SK-N-SH (cell line): ENCODE data around the gene PPP2R3A. TPM values are rescaled to one million over a fixed set of nuclear protein-coding genes. Genes with fewer than 3 reads are reported as not detected.

ENCODE experiments used
- CTCF ChIA-PET: fragments of 300-600, 350-600 bp; formaldehyde crosslinking; extraction: SDS; loops from one replicate; lab custom pipeline; 2021; lab: Yijun Ruan, JAX
- POLR2A ChIA-PET: fragments of 350-600 bp; sonication (Branson Sonifier 250); formaldehyde crosslinking; extraction: SDS; loops from one replicate; lab custom pipeline; 2020; ENCODE audit warnings: antibody characterized with exemption, inconsistent platforms; lab: Yijun Ruan, JAX
- DNase-seq: peaks from one replicate; pipeline ENCODE4 v3.0.0; 2012
- H2AFZ ChIP-seq: fragments of 200-600 bp; sonication (generic); 2 replicates; pipeline ENCODE4 v1.8.1; 2016; ENCODE audit warnings: antibody characterized with exemption, mild to moderate bottlenecking, low read depth
- H3F3A ChIP-seq: fragments of 200-600 bp; sonication (generic); replicated peaks from 2 replicates; pipeline ENCODE3; 2016; ENCODE audit warnings: antibody characterized with exemption, mild to moderate bottlenecking; ENCODE audit not compliant: insufficient read depth
- H3K27ac ChIP-seq, 2 experiments: fragments of 200-500 bp in 1 of 2; fragments of 200-600 bp in 1 of 2; sonication (Bioruptor generic) in 1 of 2; sonication (generic), shearing (Covaris generic) in 1 of 2; 2 replicates each; pipeline versions ENCODE4 v1.5.1 to v1.6.1; 2014 to 2016; ENCODE audit warnings: low read depth in 2 of 2, inconsistent platforms in 1 of 2, low read length in 1 of 2, mild to moderate bottlenecking in 1 of 2, mixed read lengths in 1 of 2
- H3K27me3 ChIP-seq: fragments of 200-600 bp; sonication (generic), shearing (Covaris generic); 2 replicates; pipeline ENCODE4 v1.6.1; 2016; ENCODE audit warnings: mixed run types; ENCODE audit not compliant: insufficient read depth
- H3K36me3 ChIP-seq, 2 experiments: fragments of 200-500 bp in 1 of 2; fragments of 200-600 bp in 1 of 2; sonication (Bioruptor generic) in 1 of 2; sonication (generic) in 1 of 2; replicated peaks in 1 of 2; 2 replicates each; pipeline versions ENCODE3 to v1.5.1; 2014 to 2016; ENCODE audit warnings: low read length in 1 of 2, mild to moderate bottlenecking in 1 of 2; ENCODE audit not compliant: insufficient read depth in 2 of 2, control insufficient read depth in 1 of 2
- H3K4me1 ChIP-seq, 2 experiments: fragments of 200-500 bp in 1 of 2; fragments of 200-600 bp in 1 of 2; sonication (Bioruptor generic) in 1 of 2; sonication (generic), shearing (Covaris generic) in 1 of 2; 2 replicates each; pipeline versions ENCODE4 v1.5.1 to v1.6.1; 2014 to 2016; ENCODE audit warnings: low read depth in 1 of 2, low read length in 1 of 2, mixed run types in 1 of 2; ENCODE audit not compliant: insufficient read depth in 2 of 2, control insufficient read depth in 1 of 2
- H3K4me2 ChIP-seq: fragments of 200-600 bp; sonication (generic), shearing (Covaris generic); 2 replicates; pipeline ENCODE4 v1.6.1; 2017; ENCODE audit warnings: mixed run types
- H3K4me3 ChIP-seq, 2 experiments: fragments of 200-500 bp in 1 of 2; fragments of 200-600 bp in 1 of 2; sonication (Bioruptor generic) in 1 of 2; sonication (generic), shearing (Covaris generic) in 1 of 2; 2 replicates each; pipeline versions ENCODE4 v1.5.1 to v1.8.1; 2014 to 2016; ENCODE audit warnings: low read depth in 2 of 2, inconsistent platforms in 1 of 2, low read length in 1 of 2, mild to moderate bottlenecking in 1 of 2, mixed read lengths in 1 of 2, moderate library complexity in 1 of 2
- H3K79me2 ChIP-seq: fragments of 200-600 bp; sonication (generic); 2 replicates; pipeline ENCODE4 v1.8.1; 2017; ENCODE audit warnings: mild to moderate bottlenecking; ENCODE audit not compliant: insufficient read depth
- H3K9ac ChIP-seq: fragments of 200-600 bp; sonication (generic); 2 replicates; pipeline ENCODE4 v1.6.1; 2017; ENCODE audit warnings: mixed run types
- H3K9me2 ChIP-seq: fragments of 200-600 bp; sonication (generic); 2 replicates; pipeline ENCODE4 v1.6.1; 2017; ENCODE audit warnings: mixed run types
- H3K9me3 ChIP-seq: fragments of 200-600 bp; sonication (generic); 2 replicates; pipeline ENCODE4 v1.6.1; 2017; ENCODE audit warnings: mixed run types, mild to moderate bottlenecking, moderate library complexity
- H4K20me1 ChIP-seq: fragments of 200-600 bp; sonication (generic); 2 replicates; pipeline ENCODE4 v1.6.1; 2017; ENCODE audit warnings: mild to moderate bottlenecking, mixed run types; ENCODE audit not compliant: insufficient read depth
- EP300 ChIP-seq, 2 experiments: IDR thresholded peaks; 2 replicates each; pipeline versions ENCODE4 v1.4.0 to v1.6.1; 2012; ENCODE audit warnings: borderline replicate concordance in 1 of 2, low read depth in 1 of 2, low read length in 1 of 2
- FOSL2 ChIP-seq: IDR thresholded peaks from 2 replicates; pipeline ENCODE4 v1.4.0; 2012; ENCODE audit warnings: low read depth, mild to moderate bottlenecking, moderate library complexity, borderline replicate concordance
- FOXJ3 ChIP-seq: sonication (generic); formaldehyde crosslinking; IDR thresholded peaks from 2 replicates; pipeline ENCODE4 v1.5.1; 2020; ENCODE audit warnings: mild to moderate bottlenecking, missing genetic modification reagents
- FOXM1 ChIP-seq: IDR thresholded peaks from 2 replicates; pipeline ENCODE4 v1.4.0; 2012; ENCODE audit warnings: low read depth, mild to moderate bottlenecking
- GABPA ChIP-seq: IDR thresholded peaks from 2 replicates; pipeline ENCODE4 v1.4.0; 2012; ENCODE audit warnings: low read depth, mild to moderate bottlenecking
- IRF3 ChIP-seq: fragments of 150-350 bp; IDR thresholded peaks from 2 replicates; pipeline ENCODE4 v1.6.1; 2016; ENCODE audit warnings: mild to moderate bottlenecking, low read depth, low read length
- MAX ChIP-seq: IDR thresholded peaks from 2 replicates; pipeline ENCODE4 v1.4.0; 2012; ENCODE audit warnings: low read depth
- MEF2A ChIP-seq: IDR thresholded peaks from 2 replicates; pipeline ENCODE4 v1.4.0; 2012; ENCODE audit warnings: low read depth, borderline replicate concordance
- MXI1 ChIP-seq: IDR thresholded peaks from 2 replicates; pipeline ENCODE4 v1.6.1; 2012; ENCODE audit warnings: mild to moderate bottlenecking, low read depth, low read length, improper control_type of control experiment
- NRF1 ChIP-seq: IDR thresholded peaks from 2 replicates; pipeline ENCODE4 v1.6.1; 2012; ENCODE audit warnings: low read depth, mild to moderate bottlenecking, low read length
- POLR2AphosphoS5 ChIP-seq: IDR thresholded peaks from 2 replicates; pipeline ENCODE4 v1.6.1; 2012; ENCODE audit warnings: low read depth, low read length
- SIN3A ChIP-seq: IDR thresholded peaks from 2 replicates; pipeline ENCODE4 v1.6.1; 2012; ENCODE audit warnings: low read depth, mild to moderate bottlenecking, low read length, moderate library complexity, borderline replicate concordance
- SMC3 ChIP-seq: IDR thresholded peaks from 2 replicates; pipeline ENCODE4 v1.6.1; 2012; ENCODE audit warnings: low read depth, low read length, improper control_type of control experiment
- TAF1 ChIP-seq: IDR thresholded peaks from 2 replicates; pipeline ENCODE4 v1.6.1; 2012; ENCODE audit warnings: low read depth, mild to moderate bottlenecking, low read length, moderate library complexity, borderline replicate concordance
- TCF12 ChIP-seq: IDR thresholded peaks from 2 replicates; pipeline ENCODE4 v1.4.0; 2012
- TEAD4 ChIP-seq: IDR thresholded peaks from 2 replicates; pipeline ENCODE4 v1.4.0; 2012; ENCODE audit warnings: mild to moderate bottlenecking, borderline replicate concordance; ENCODE audit not compliant: insufficient read depth
- USF1 ChIP-seq: IDR thresholded peaks from 2 replicates; pipeline ENCODE4 v1.4.0; 2012; ENCODE audit warnings: low read depth, borderline replicate concordance
- WGBS: methylation state at CpG from one replicate; pipeline ENCODE4 v1.1.6; 2017; ENCODE audit warnings: low lambda C conversion rate; 5-methylcytosine and 5-hydroxymethylcytosine counted together
- polyA plus RNA-seq, 3 experiments: library from polyadenylated mRNA; depleted of rRNA; stranded (reverse); fragments of >200 nt; gene quantifications; 2 replicates each; pipeline ENCODE4 v1.2.3, GENCODE V29; 2012
- TF ChIP-seq, protein P1 (sequence below): fragments of 150-350 bp; IDR thresholded peaks from 2 replicates; pipeline ENCODE4 v1.6.1; 2017; ENCODE audit warnings: antibody characterized with exemption, low read length, low read depth, borderline replicate concordance
- TF ChIP-seq, protein P2 (sequence below): IDR thresholded peaks from 2 replicates; pipeline ENCODE4; 2012

PPP2R3A gene
- polyA plus RNA-seq, 1 of the 3 experiments (the other 2 are of a cell fraction) = 3.9 TPM

GRCh38 chr3:135964160-135964955 lies 1.2 kb upstream of the PPP2R3A start:
- POLR2A ChIA-PET = no interaction called here
- CTCF ChIA-PET = no interaction called here
- Histone ChIP-seq H3F3A (peaks cover 4% of the 10 kb centered on the region), H3K9me3 (peaks cover 5% of the 10 kb centered on the region), H2AFZ (no peak overlapping the region), H3K4me1 (peaks cover 0 to 8% of the 10 kb centered on the region in 2 experiments; a peak in 3 of 4 replicates), H4K20me1 (peaks cover 7% of the 10 kb centered on the region; the same call in 1 of the 2 replicates), H3K4me2 (no peak overlapping the region; the same call in 1 of the 2 replicates), H3K9ac (no peak overlapping the region), H3K9me2 (no peaks in the 10 kb centered on the region), H3K79me2 (peaks cover 32% of the 10 kb centered on the region), H3K27me3 (no peaks in the 10 kb centered on the region), H3K4me3 (no peak overlapping the region), H3K27ac (no peak overlapping the region), H3K36me3 (no peaks in the 10 kb centered on the region)
- no peak for DNase-seq
- TF ChIP-seq TAF1 (no peak), SMC3 (no peak), FOXJ3 (CRISPR knock-in tag) (no peak), FOXM1 (no peak), USF1 (no peak), TCF12 (no peak), NRF1 (no peak), MAX (no peak), IRF3 (no peak), POLR2AphosphoS5 (no peak), EP300 (IDR thresholded peaks at IDR 0.05; ENCODE audit: borderline replicate concordance in 1 of 2, low read depth in 1 of 2, low read length in 1 of 2) (no peak), MEF2A (no peak), FOSL2 (no peak), MXI1 (no peak), TEAD4 (no peak), GABPA (no peak), SIN3A (no peak)
- TF ChIP-seq, protein P1, sequence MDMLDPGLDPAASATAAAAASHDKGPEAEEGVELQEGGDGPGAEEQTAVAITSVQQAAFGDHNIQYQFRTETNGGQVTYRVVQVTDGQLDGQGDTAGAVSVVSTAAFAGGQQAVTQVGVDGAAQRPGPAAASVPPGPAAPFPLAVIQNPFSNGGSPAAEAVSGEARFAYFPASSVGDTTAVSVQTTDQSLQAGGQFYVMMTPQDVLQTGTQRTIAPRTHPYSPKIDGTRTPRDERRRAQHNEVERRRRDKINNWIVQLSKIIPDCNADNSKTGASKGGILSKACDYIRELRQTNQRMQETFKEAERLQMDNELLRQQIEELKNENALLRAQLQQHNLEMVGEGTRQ = no peak
- TF ChIP-seq, protein P2, sequence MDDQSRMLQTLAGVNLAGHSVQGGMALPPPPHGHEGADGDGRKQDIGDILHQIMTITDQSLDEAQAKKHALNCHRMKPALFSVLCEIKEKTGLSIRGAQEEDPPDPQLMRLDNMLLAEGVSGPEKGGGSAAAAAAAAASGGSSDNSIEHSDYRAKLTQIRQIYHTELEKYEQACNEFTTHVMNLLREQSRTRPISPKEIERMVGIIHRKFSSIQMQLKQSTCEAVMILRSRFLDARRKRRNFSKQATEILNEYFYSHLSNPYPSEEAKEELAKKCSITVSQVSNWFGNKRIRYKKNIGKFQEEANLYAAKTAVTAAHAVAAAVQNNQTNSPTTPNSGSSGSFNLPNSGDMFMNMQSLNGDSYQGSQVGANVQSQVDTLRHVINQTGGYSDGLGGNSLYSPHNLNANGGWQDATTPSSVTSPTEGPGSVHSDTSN = no peak
- 90% methylated on average over 1 of the region's 1 CpG for WGBS
